Thyroid gland (tissue), 4 donors: Measurements from ENCODE around the gene TRPT1. TPM values are rescaled to one million over a fixed set of nuclear protein-coding genes. Genes with fewer than 3 reads are reported as not detected.
"Not testable (repeated sequence)": the region's sequence is repeated elsewhere in the genome, so short reads cannot be mapped to it uniquely, and the experiment has no call there.

Experiments used
- DNase-seq, 2 donors: peaks; one replicate each; pipeline ENCODE4 v3.0.0-alpha.2; 2019
- H3K27ac ChIP-seq, 3 donors: fragments of 200-600 bp; sonication (generic); 1 replicate in 2 of 3; 2 replicates in 1 of 3; pipeline ENCODE4 v1.5.1; 2016 to 2019; ENCODE audit warnings: mild to moderate bottlenecking in 1 of 3, moderate library complexity in 1 of 3
- H3K27me3 ChIP-seq: fragments of 200-600 bp; sonication (generic); one replicate; pipeline ENCODE4 v1.5.1; 2019
- H3K36me3 ChIP-seq, 2 donors: fragments of 200-600 bp; sonication (generic); one replicate each; pipeline ENCODE4 v1.5.1; 2016 to 2019
- H3K4me1 ChIP-seq, 2 donors: fragments of 200-600 bp; sonication (generic); one replicate each; pipeline ENCODE4 v1.5.1; 2017 to 2019
- H3K4me3 ChIP-seq, 3 donors: fragments of 200-600 bp; sonication (generic); replicated peaks in 1 of 3; 1 replicate in 2 of 3; 2 replicates in 1 of 3; pipeline ENCODE4 v1.5.1; 2016; ENCODE audit warnings: mild to moderate bottlenecking in 1 of 3
- H3K9me3 ChIP-seq: fragments of 200-600 bp; sonication (generic); one replicate; pipeline ENCODE4 v1.5.1; 2017
- POLR2A ChIP-seq, 2 donors: fragments of 450-650 bp; IDR thresholded peaks; one replicate each; pipeline ENCODE4 v1.6.1; 2017; ENCODE audit warnings: antibody characterized with exemption in 2 of 2, mild to moderate bottlenecking in 2 of 2, moderate library complexity in 1 of 2
- WGBS, 2 donors: methylation state at CpG; one replicate each; pipeline ENCODE4 v1.1.5; 2017; 5-methylcytosine and 5-hydroxymethylcytosine counted together
- intact Hi-C: fragments of 100-400 bp; cut with DNase I; formaldehyde crosslinking; loops from one replicate; pipeline ENCODE4 v1.15.1; 2023
- total RNA-seq, 4 donors: library from RNA; depleted of rRNA; stranded (reverse); fragments of >200 nt; gene quantifications; one replicate each; pipeline ENCODE4 v1.2.3, GENCODE V29; 2016
- TF ChIP-seq, protein P1 (sequence below), 6 experiments: fragments of 200-600 bp in 3 of 6; fragments of 450-650 bp in 3 of 6; sonication (generic) in 3 of 6; IDR thresholded peaks; one replicate each; pipeline ENCODE4 v1.5.1; 2016 to 2019; ENCODE audit warnings: antibody characterized with exemption in 6 of 6, mild to moderate bottlenecking in 2 of 6, inconsistent platforms in 1 of 6, moderate library complexity in 1 of 6

Gene TRPT1
- total RNA-seq, 4 donors from 2014 or later, result 50.5 to 90.8 (median 65.9) TPM

DNA sequence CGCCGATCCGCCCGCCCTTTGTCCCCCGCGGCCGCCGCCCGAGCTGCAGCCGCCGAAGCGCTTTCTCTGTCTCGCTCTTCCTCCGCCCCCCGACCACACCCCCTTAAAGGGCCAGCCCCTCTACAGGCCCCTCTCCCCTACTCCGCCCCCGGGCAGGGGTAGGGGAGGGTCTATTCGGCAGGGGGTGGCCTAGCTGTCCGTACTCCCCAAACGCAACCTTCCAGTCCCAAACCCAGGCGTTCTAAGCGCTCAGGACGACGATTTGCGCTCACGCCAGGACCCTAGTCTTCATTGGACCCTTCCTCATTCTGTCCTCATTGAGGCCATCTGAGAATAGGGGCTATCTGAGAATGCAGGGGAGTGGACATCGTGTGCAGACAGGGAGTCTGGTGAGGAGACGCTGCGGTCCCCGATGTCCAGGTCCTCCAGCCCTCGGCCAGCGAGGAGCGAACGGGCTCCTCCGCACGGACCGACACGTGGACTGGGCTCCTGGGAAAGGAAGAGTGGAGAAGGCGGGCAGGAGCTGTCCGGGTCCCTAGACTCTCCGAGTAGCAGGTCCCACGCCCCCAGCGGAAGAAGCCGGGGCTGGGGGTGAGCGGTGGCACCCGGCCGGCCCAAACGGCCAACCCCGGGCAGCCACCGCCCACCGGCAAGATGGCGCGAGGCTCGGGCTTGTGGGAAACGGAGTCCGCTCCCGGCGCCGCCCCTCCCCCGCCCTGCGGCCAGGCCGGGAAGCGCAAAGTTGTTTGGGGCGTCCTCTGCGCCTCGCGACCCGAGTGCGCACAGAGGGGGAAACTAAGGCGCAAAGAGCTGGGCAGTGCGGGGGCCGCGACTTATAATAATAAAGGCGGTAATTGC, 21.1 kb upstream of the TRPT1 start, which contains the start of gene PPP1R14B:
Gene PPP1R14B, minus strand, starts transcription at position 73 of the 858 bp plus-strand sequence. CDS start 270 bp downstream, outside the sequence.
- no peaks in the 10 kb centered on the region for H3K36me3 ChIP-seq
- H3K4me3 ChIP-seq, result peak within 1 kb of the TSS; percentile 11 to 75 (median 74)
- intact Hi-C loops, result no loop called here

GRCh38 chr11:64246621-64246870, 20.6 kb upstream of the TRPT1 start:
- DNase-seq, H3K36me3 ChIP-seq, H3K9me3 ChIP-seq, intact Hi-C loops, H3K27me3 ChIP-seq: not testable (repeated sequence)
- WGBS, 2 donors, result no CpG with 5 or more reads among the region's 43 CpGs
- Histone ChIP-seq H3K4me3 (peak overlapping the region in 1 of 3 donors; percentile 55), H3K4me1 (peaks cover 35 to 36% of the 10 kb centered on the region in 2 donors), H3K27ac (peak overlapping the region in 1 of 3 donors; percentile 84)

More for the DNA sequence above, 21.1 kb upstream of the TRPT1 start, which contains the start of gene PPP1R14B:
- Histone ChIP-seq H3K9me3 (no peaks in the 10 kb centered on the region), H3K4me1 (peaks cover 35 to 39% of the 10 kb centered on the region in 2 donors), H3K27me3 (no peaks in the 10 kb centered on the region), H3K27ac (peak within 1 kb of the TSS; percentile 67 to 90 (median 86))
- WGBS, 2 donors, result 0 to 3% methylated on average over 6 to 24 of the region's 74 CpGs
- TF ChIP-seq, protein P1, sequence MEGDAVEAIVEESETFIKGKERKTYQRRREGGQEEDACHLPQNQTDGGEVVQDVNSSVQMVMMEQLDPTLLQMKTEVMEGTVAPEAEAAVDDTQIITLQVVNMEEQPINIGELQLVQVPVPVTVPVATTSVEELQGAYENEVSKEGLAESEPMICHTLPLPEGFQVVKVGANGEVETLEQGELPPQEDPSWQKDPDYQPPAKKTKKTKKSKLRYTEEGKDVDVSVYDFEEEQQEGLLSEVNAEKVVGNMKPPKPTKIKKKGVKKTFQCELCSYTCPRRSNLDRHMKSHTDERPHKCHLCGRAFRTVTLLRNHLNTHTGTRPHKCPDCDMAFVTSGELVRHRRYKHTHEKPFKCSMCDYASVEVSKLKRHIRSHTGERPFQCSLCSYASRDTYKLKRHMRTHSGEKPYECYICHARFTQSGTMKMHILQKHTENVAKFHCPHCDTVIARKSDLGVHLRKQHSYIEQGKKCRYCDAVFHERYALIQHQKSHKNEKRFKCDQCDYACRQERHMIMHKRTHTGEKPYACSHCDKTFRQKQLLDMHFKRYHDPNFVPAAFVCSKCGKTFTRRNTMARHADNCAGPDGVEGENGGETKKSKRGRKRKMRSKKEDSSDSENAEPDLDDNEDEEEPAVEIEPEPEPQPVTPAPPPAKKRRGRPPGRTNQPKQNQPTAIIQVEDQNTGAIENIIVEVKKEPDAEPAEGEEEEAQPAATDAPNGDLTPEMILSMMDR (IDR thresholded peaks at IDR 0.05), result peak in 3 of 6 experiments; percentile 4 to 30 (median 13)
- peak in 1 of 2 donors; percentile 42 for TF ChIP-seq POLR2A (IDR thresholded peaks at IDR 0.05)
- peak; percentile 91 for DNase-seq

DNA sequence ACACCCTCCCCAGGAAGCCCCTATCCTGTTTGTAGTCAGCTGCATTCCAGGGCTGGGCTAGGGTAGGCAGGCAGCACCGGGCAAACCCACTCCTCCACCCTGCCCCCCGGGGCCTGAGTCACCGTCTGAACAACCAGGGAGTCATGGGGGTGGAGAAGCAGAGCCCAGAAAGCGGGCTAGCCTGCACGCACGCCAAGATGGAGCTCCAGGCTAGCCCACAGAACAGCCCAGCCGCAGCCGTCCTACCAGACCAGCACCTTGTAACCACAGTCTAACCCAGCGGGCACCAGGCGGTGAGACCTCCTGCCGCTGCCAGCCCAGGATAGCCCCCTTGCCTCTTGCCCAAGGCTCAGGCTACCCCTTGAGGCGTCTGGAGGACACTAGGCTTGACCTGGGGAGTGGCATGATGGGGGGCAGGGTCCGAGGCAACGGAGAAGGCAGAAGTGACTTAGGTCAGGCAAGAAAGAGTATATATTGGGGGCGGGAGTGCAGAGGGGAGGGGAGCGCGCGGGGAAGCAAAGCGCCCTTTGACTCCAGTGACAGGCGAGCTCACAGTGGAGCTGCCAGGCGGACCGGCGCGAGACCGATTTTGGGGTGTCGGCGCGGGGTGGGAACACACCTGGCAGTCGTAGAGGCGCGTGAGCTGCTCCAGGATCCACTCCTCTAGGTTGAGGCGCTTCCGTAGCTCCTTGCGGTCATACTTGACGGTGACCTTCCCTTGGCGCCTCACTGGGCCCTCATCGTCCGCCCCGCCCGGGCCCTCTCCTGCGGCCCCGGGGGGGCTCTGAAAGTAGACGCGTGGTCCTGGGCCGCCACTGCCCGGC, 20.0 kb upstream of the TRPT1 start:
- Histone ChIP-seq H3K4me3 (peak overlapping the region; percentile 3 to 66 (median 55)), H3K4me1 (peaks cover 34 to 35% of the 10 kb centered on the region in 2 donors), H3K9me3 (no peaks in the 10 kb centered on the region), H3K27me3 (no peaks in the 10 kb centered on the region), H3K36me3 (no peaks in the 10 kb centered on the region), H3K27ac (peak overlapping the region; percentile 53 to 84 (median 65))
- peak; percentile 74 to 81 for DNase-seq
- 1 to 2% methylated on average over 19 to 28 of the region's 46 CpGs for WGBS, 2 donors
- TF ChIP-seq POLR2A (IDR thresholded peaks at IDR 0.05), result peak in 1 of 2 donors; percentile 14
- TF ChIP-seq, protein P1 (IDR thresholded peaks at IDR 0.05), result no peak
- intact Hi-C loops, result no loop called here

GRCh38 chr11:64245401-64245796, 19.4 kb upstream of the TRPT1 start:
- Histone ChIP-seq H3K27ac (peak overlapping the region; percentile 53 to 84 (median 65)), H3K9me3 (no peaks in the 10 kb centered on the region), H3K36me3 (no peaks in the 10 kb centered on the region), H3K27me3 (no peaks in the 10 kb centered on the region), H3K4me3 (peak overlapping the region in 2 of 3 donors; percentile 55 to 66), H3K4me1 (peaks cover 29 to 31% of the 10 kb centered on the region in 2 donors)
- intact Hi-C loops, result no loop called here
- TF ChIP-seq, protein P1 (IDR thresholded peaks at IDR 0.05), result no peak
- no peak for TF ChIP-seq POLR2A (IDR thresholded peaks at IDR 0.05)
- peak; percentile 61 to 65 for DNase-seq
- WGBS, 2 donors, result 28% methylated on average over 2 of the region's 6 CpGs; no CpG with 5 or more reads in 1 of the 2 donors

- peak overlapping the region in 2 of 3 donors; percentile 65 to 84 for H3K27ac ChIP-seq
- no peaks in the 10 kb centered on the region for H3K9me3 ChIP-seq
- no peaks in the 10 kb centered on the region for H3K36me3 ChIP-seq
- H3K4me1 ChIP-seq, result peaks cover 33% of the 10 kb centered on the region in 2 donors
- no peak for DNase-seq
- H3K27me3 ChIP-seq, result no peaks in the 10 kb centered on the region
- H3K4me3 ChIP-seq, result peak overlapping the region in 1 of 3 donors; percentile 55
- 62 to 64% methylated on average over 5 to 6 of the region's 6 CpGs for WGBS, 2 donors
- no peak for TF ChIP-seq POLR2A (IDR thresholded peaks at IDR 0.05)
- TF ChIP-seq, protein P1 (IDR thresholded peaks at IDR 0.05), result no peak
- intact Hi-C loops, result no loop called here
These were observed 19.0 kb upstream of the TRPT1 start for GRCh38 chr11:64244966-64245365.
